ENCODE results near the gene CNIH1. TPM values are rescaled to one million over a fixed set of nuclear protein-coding genes. Genes with fewer than 3 reads are reported as not detected.

The CNIH1 gene
- polyA plus RNA-seq, 1 of the 3 experiments (the other 2 are of a cell fraction): 145 TPM

DNA sequence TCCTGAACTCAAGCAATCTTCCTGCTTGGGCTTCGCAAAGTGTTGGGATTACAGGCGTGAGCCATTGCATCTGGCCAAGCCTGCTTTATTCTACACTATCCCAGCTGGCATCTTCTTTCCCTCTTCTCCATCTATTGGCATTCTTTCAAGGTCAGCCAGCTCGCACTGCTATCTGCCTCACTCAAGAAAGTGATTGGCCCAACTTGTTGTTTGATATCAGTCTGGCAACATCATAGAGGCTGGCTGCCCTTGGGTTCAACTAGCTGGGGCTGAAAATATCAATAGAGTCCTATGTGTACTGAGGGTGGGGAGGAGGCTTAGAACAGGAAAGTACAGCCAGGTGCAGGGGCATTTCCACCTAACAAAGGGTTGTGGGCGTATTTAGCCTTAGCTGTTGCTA, 30.5 kb upstream of the CNIH1 start:
- Histone ChIP-seq H3K27ac (ENCODE audit: low read depth in 2 of 2, low read length in 1 of 2) (no peak overlapping the region), H3K36me3 (replicated peaks in 1 of 2; ENCODE audit: control insufficient read depth in 1 of 2, insufficient read depth in 2 of 2, low read length in 1 of 2) (peaks cover 27 to 31% of the 10 kb centered on the region in 2 experiments), H2AFZ (ENCODE audit: low read depth) (no peak overlapping the region), H3K27me3 (ENCODE audit: insufficient read depth) (no peaks in the 10 kb centered on the region), H3K79me2 (ENCODE audit: insufficient read depth) (peaks cover 10% of the 10 kb centered on the region; the same call in 1 of the 2 replicates), H3K4me2 (no peak overlapping the region), H3K4me3 (ENCODE audit: low read depth in 2 of 2, low read length in 1 of 2) (no peak overlapping the region), H3K9me2 (no peaks in the 10 kb centered on the region), H3K9ac (no peak overlapping the region), H3K9me3 (no peaks in the 10 kb centered on the region), H4K20me1 (ENCODE audit: insufficient read depth) (no peaks in the 10 kb centered on the region), H3F3A (replicated peaks; ENCODE audit: insufficient read depth) (no peaks in the 10 kb centered on the region), H3K4me1 (ENCODE audit: control insufficient read depth in 1 of 2, insufficient read depth in 2 of 2, low read depth in 1 of 2, low read length in 1 of 2) (peaks cover 6 to 15% of the 10 kb centered on the region in 2 experiments; a peak in 3 of 4 replicates)
- DNase-seq: no peak
- TF ChIP-seq TAF1 (IDR thresholded peaks at IDR 0.05; ENCODE audit: borderline replicate concordance, low read depth, low read length) (no peak), POLR2AphosphoS5 (IDR thresholded peaks at IDR 0.05; ENCODE audit: low read depth, low read length) (no peak), EZH2phosphoT487 (IDR thresholded peaks at IDR 0.05; ENCODE audit: borderline replicate concordance, low read depth) (no peak), RAD21 (IDR thresholded peaks at IDR 0.05; ENCODE audit: low read length) (no peak), CHD2 (IDR thresholded peaks at IDR 0.05; ENCODE audit: low read length, partially characterized antibody) (no peak), MEF2A (IDR thresholded peaks at IDR 0.05; ENCODE audit: borderline replicate concordance, low read depth) (no peak), SMC3 (IDR thresholded peaks at IDR 0.05; ENCODE audit: low read depth, low read length) (no peak)
- ChIA-PET POLR2A (no interaction called here), CTCF (no interaction called here)
- 93% methylated on average over 4 of the region's 4 CpGs for WGBS (ENCODE audit: low lambda C conversion rate)

DNA sequence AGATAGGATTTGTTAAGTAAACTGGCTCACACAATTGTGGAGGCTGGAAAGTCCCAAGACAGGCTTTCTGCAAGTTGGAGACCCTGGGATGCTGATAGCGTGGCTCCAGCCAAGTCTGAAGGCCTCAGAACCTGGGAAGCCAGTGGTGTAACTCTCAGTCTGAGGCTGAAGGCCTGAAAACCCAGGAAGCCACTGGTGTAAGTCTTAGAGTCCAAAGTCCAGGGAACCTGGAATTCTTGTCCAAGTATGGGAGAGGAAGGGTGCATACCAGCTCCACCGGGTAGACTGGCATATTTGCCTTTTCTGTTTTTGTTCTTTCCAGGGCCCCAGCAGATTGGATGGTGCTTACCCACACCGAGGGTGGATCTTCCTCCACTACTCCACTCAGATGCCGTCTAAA, 29.5 kb upstream of the CNIH1 start:
- H3F3A ChIP-seq (replicated peaks; ENCODE audit: insufficient read depth): no peaks in the 10 kb centered on the region
- H3K9me2 ChIP-seq: no peaks in the 10 kb centered on the region
- no peak for DNase-seq
- H3K36me3 ChIP-seq (replicated peaks in 1 of 2; ENCODE audit: control insufficient read depth in 1 of 2, insufficient read depth in 2 of 2, low read length in 1 of 2): peaks cover 19 to 22% of the 10 kb centered on the region in 2 experiments
- no peak overlapping the region for H3K4me2 ChIP-seq
- H3K27ac ChIP-seq (ENCODE audit: low read depth in 2 of 2, low read length in 1 of 2): no peak overlapping the region
- no peaks in the 10 kb centered on the region for H3K9me3 ChIP-seq
- ChIA-PET CTCF (no interaction called here), POLR2A (no interaction called here)
- no peak overlapping the region for H2AFZ ChIP-seq (ENCODE audit: low read depth)
- no peak overlapping the region for H3K9ac ChIP-seq
- no peaks in the 10 kb centered on the region for H3K27me3 ChIP-seq (ENCODE audit: insufficient read depth)
- peaks cover 0 to 7% of the 10 kb centered on the region in 2 experiments; a peak in 3 of 4 replicates for H3K4me1 ChIP-seq (ENCODE audit: control insufficient read depth in 1 of 2, insufficient read depth in 2 of 2, low read depth in 1 of 2, low read length in 1 of 2)
- H4K20me1 ChIP-seq (ENCODE audit: insufficient read depth): no peaks in the 10 kb centered on the region
- TF ChIP-seq EP300 (IDR thresholded peaks at IDR 0.05; ENCODE audit: borderline replicate concordance in 1 of 2, low read depth in 1 of 2, low read length in 1 of 2) (no peak), MXI1 (IDR thresholded peaks at IDR 0.05; ENCODE audit: low read depth, low read length) (no peak), RFX5 (IDR thresholded peaks at IDR 0.05; ENCODE audit: low read length) (no peak), RCOR1 (IDR thresholded peaks at IDR 0.05; ENCODE audit: low read length) (no peak), SIN3A (IDR thresholded peaks at IDR 0.05; ENCODE audit: borderline replicate concordance, low read depth, low read length) (no peak), FOXM1 (IDR thresholded peaks at IDR 0.05; ENCODE audit: low read depth) (no peak)
- TF ChIP-seq, protein P1, sequence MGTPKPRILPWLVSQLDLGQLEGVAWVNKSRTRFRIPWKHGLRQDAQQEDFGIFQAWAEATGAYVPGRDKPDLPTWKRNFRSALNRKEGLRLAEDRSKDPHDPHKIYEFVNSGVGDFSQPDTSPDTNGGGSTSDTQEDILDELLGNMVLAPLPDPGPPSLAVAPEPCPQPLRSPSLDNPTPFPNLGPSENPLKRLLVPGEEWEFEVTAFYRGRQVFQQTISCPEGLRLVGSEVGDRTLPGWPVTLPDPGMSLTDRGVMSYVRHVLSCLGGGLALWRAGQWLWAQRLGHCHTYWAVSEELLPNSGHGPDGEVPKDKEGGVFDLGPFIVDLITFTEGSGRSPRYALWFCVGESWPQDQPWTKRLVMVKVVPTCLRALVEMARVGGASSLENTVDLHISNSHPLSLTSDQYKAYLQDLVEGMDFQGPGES (IDR thresholded peaks at IDR 0.05; ENCODE audit: low read depth, low read length): no peak
- H3K4me3 ChIP-seq (ENCODE audit: low read depth in 2 of 2, low read length in 1 of 2): no peak overlapping the region
- 86% methylated on average over 4 of the region's 4 CpGs for WGBS (ENCODE audit: low lambda C conversion rate)
- H3K79me2 ChIP-seq (ENCODE audit: insufficient read depth): peaks cover 4% of the 10 kb centered on the region; the same call in 1 of the 2 replicates
